Transverse colon (tissue), 4 donors: ENCODE data around the gene PLEKHH2. TPM values are rescaled to one million over a fixed set of nuclear protein-coding genes. Genes with fewer than 3 reads are reported as not detected.
A peak's percentile ranks its signal among the peaks of the same experiment; 100 is the strongest.
"Not testable (repeated sequence)": the region's sequence is repeated elsewhere in the genome, so short reads cannot be mapped to it uniquely, and the experiment has no call there.

Experiments used
- DNase-seq: peaks from one replicate; pipeline ENCODE4 v3.0.0-alpha.2; 2019
- H3K27ac ChIP-seq, 4 donors: fragments of 200-600 bp; sonication (generic); 2 replicates each; pipeline ENCODE4 v1.5.1; 2016 to 2018; ENCODE audit warnings: inconsistent platforms in 4 of 4
- H3K27me3 ChIP-seq: fragments of 200-600 bp; sonication (generic); 2 replicates; pipeline ENCODE4 v1.5.1; 2017; ENCODE audit warnings: inconsistent platforms
- H3K36me3 ChIP-seq, 4 donors: fragments of 200-600 bp; sonication (generic); 2 replicates each; pipeline ENCODE4 v1.5.1; 2017 to 2019; ENCODE audit warnings: inconsistent platforms in 4 of 4
- H3K4me1 ChIP-seq, 4 donors: fragments of 200-600 bp; sonication (generic); 2 replicates each; pipeline ENCODE4 v1.5.1; 2017 to 2020; ENCODE audit warnings: inconsistent platforms in 4 of 4
- H3K4me3 ChIP-seq, 4 donors: fragments of 200-600 bp; sonication (generic); 1 replicate in 1 of 4; 2 replicates in 3 of 4; pipeline versions ENCODE4 v1.5.1 to v1.6.1; 2017 to 2019; ENCODE audit warnings: inconsistent platforms in 4 of 4
- H3K9me3 ChIP-seq, 2 donors: fragments of 200-600 bp; sonication (generic); 2 replicates each; pipeline ENCODE4 v1.5.1; 2017 to 2019; ENCODE audit warnings: inconsistent platforms in 2 of 2
- CTCF ChIP-seq, 5 experiments: fragments of 200-600 bp in 3 of 5; fragments of 450-650 bp in 2 of 5; sonication (generic) in 3 of 5; IDR thresholded peaks; 1 replicate in 2 of 5; 2 replicates in 3 of 5; pipeline ENCODE4 v1.5.1; 2016 to 2017; ENCODE audit warnings: antibody characterized with exemption in 5 of 5, inconsistent platforms in 3 of 5, mild to moderate bottlenecking in 2 of 5, moderate library complexity in 1 of 5
- EP300 ChIP-seq: sonication (generic); formaldehyde crosslinking; IDR thresholded peaks from one replicate; pipeline ENCODE4 v1.6.1; 2017; ENCODE audit warnings: antibody characterized with exemption, low read depth
- POLR2A ChIP-seq: fragments of 450-650 bp; IDR thresholded peaks from one replicate; pipeline ENCODE4 v1.6.1; 2016; ENCODE audit warnings: antibody characterized with exemption, mild to moderate bottlenecking, moderate library complexity
- POLR2AphosphoS5 ChIP-seq, 3 donors: sonication (generic); formaldehyde crosslinking; IDR thresholded peaks; one replicate each; pipeline ENCODE4 v1.6.1; 2016; ENCODE audit warnings: antibody characterized with exemption in 3 of 3
- WGBS, 2 donors: methylation state at CpG; one replicate each; pipeline ENCODE4 v1.1.5; 2018; ENCODE audit warnings: low coverage in 1 of 2; 5-methylcytosine and 5-hydroxymethylcytosine counted together
- in situ Hi-C, 4 donors: fragments of 200-750 bp; cut with MboI; loops; one replicate each; pipeline versions ENCODE4 v1.15.0 to v1.15.1; 2017; ENCODE audit warnings: low sequenced_read_pairs in 3 of 4, low pct_ligation_motif_present in 1 of 4, low pct_unique_long_range_greater_than_20kb in 1 of 4
- intact Hi-C: fragments of 100-400 bp; cut with DNase I; formaldehyde crosslinking; loops from one replicate; pipeline ENCODE4 v1.15.1; 2023; ENCODE audit warnings: low total_unique reads
- total RNA-seq, 4 donors: library from RNA; depleted of rRNA; stranded (reverse); fragments of >200 nt; gene quantifications; one replicate each; pipeline ENCODE4 v1.1.0, GENCODE V29; 2016

Gene PLEKHH2
- total RNA-seq, 4 donors from 2014 or later, result 7.2 to 32.4 (median 12.3) TPM

- DNase-seq, result no peak
- Histone ChIP-seq H3K27ac (no peak overlapping the region), H3K4me3 (no peak overlapping the region), H3K36me3 (no peaks in the 10 kb centered on the region), H3K27me3 (peaks cover 24% of the 10 kb centered on the region), H3K9me3 (no peaks in the 10 kb centered on the region), H3K4me1 (peaks cover 0 to 14% (median 5%) of the 10 kb centered on the region in 4 donors)
- in situ Hi-C loops (loop anchor here in 1 of 4 donors (10.0 kb wide), 1 partner anchor 143 kb away; the partner anchor contains the start of gene DYNC2LI1), intact Hi-C loops (no loop called here)
- TF ChIP-seq CTCF (IDR thresholded peaks at IDR 0.05) (no peak), POLR2AphosphoS5 (IDR thresholded peaks at IDR 0.05) (no peak), EP300 (no peak), POLR2A (no peak)
- WGBS, 2 donors, result 69 to 72% methylated on average over 9 to 11 of the region's 11 CpGs
Observed at GRCh38 chr2:43631618-43632317, 5.3 kb upstream of the PLEKHH2 start.

GRCh38 chr2:43634604-43635306, 2.3 kb upstream of the PLEKHH2 start:
- TF ChIP-seq CTCF (IDR thresholded peaks at IDR 0.05) (no peak), POLR2A (no peak), EP300 (no peak), POLR2AphosphoS5 (IDR thresholded peaks at IDR 0.05) (no peak)
- Histone ChIP-seq H3K27me3 (peaks cover 33% of the 10 kb centered on the region), H3K4me1 (peaks cover 0 to 29% (median 9%) of the 10 kb centered on the region in 4 donors), H3K4me3 (no peak overlapping the region), H3K36me3 (no peaks in the 10 kb centered on the region), H3K9me3 (no peaks in the 10 kb centered on the region), H3K27ac (peak overlapping the region in 2 of 4 donors; percentile 5 to 35)
- in situ Hi-C loops, result loop anchor here in 1 of 4 donors (10.0 kb wide), 1 partner anchor 140 kb away; the partner anchor contains the start of gene DYNC2LI1
- WGBS, 2 donors, result 33 to 37% methylated on average over 6 of the region's 6 CpGs
- intact Hi-C loops, result no loop called here
- DNase-seq, result no peak

GRCh38 chr2:43636153-43636552, 907 bp upstream of the PLEKHH2 start:
- Histone ChIP-seq H3K27me3 (peaks cover 33% of the 10 kb centered on the region), H3K4me1 (peaks cover 0 to 29% (median 9%) of the 10 kb centered on the region in 4 donors)
- H3K4me3 ChIP-seq, H3K36me3 ChIP-seq, H3K9me3 ChIP-seq, intact Hi-C loops, DNase-seq, H3K27ac ChIP-seq: not testable (repeated sequence)
- 89 to 100% methylated on average over 4 to 12 of the region's 12 CpGs for WGBS, 2 donors
- in situ Hi-C loops, result loop anchor here in 1 of 4 donors (10.0 kb wide), 1 partner anchor 139 kb away; the partner anchor contains the start of gene DYNC2LI1

- H3K4me1 ChIP-seq, result peaks cover 0 to 29% (median 9%) of the 10 kb centered on the region in 4 donors
- H3K9me3 ChIP-seq, result no peaks in the 10 kb centered on the region
- DNase-seq, result no peak
- peak overlapping the region; percentile 76 to 87 (median 82) for H3K27ac ChIP-seq
- in situ Hi-C loops, result loop anchor here in 1 of 4 donors (10.0 kb wide), 1 partner anchor 138 kb away; the partner anchor contains the start of gene DYNC2LI1
- no peaks in the 10 kb centered on the region for H3K36me3 ChIP-seq
- intact Hi-C loops, result no loop called here
- WGBS, 2 donors, result 10 to 28% methylated on average over 5 to 10 of the region's 10 CpGs
- H3K27me3 ChIP-seq, result peaks cover 33% of the 10 kb centered on the region
- TF ChIP-seq POLR2AphosphoS5 (IDR thresholded peaks at IDR 0.05) (no peak), CTCF (IDR thresholded peaks at IDR 0.05) (no peak), EP300 (no peak), POLR2A (no peak)
- peak overlapping the region in 3 of 4 donors; percentile 51 to 91 (median 76) for H3K4me3 ChIP-seq
Observed at GRCh38 chr2:43636621-43637020, 439 bp upstream of the PLEKHH2 start.
